ENCODE results near the gene PTPRG.

- TF ChIP-seq CTCF (IDR thresholded peaks at IDR 0.05) (no peak), POLR2A (IDR thresholded peaks at IDR 0.05) (no peak)
Measured at GRCh38 chr3:62208385-62208784, 647.0 kb downstream of the PTPRG start.
